GM18867 (cell line): ENCODE data around the gene ARHGAP45.
"Not testable (repeated sequence)": the region's sequence is repeated elsewhere in the genome, so short reads cannot be mapped to it uniquely, and the experiment has no call there.

Source experiments
- ATAC-seq: cut with Tn5 transposase; IDR thresholded peaks from one replicate; pipeline ENCODE4 v1.9.1; 2021; ENCODE audit warnings: mild to moderate bottlenecking, moderate library complexity; ENCODE audit not compliant: unreplicated experiment

Gene ARHGAP45

GRCh38 chr19:1066748-1067340, at the start of gene ARHGAP45:
TSS of gene ARHGAP45 (plus strand) at chr19:1067167. CDS start at chr19:1067406, 239 bp downstream.
- no peak for ATAC-seq

- no peak for ATAC-seq
Measured at GRCh38 chr19:1017906-1018305, 49.1 kb upstream of the ARHGAP45 start.

- ATAC-seq = no peak
Measured at GRCh38 chr19:1018393-1018792, 48.6 kb upstream of the ARHGAP45 start.

GRCh38 chr19:1018932-1019615, 47.9 kb upstream of the ARHGAP45 start:
- no peak for ATAC-seq

- ATAC-seq = no peak
Measured at GRCh38 chr19:1019616-1019961, 47.4 kb upstream of the ARHGAP45 start.

- peak; percentile 0 for ATAC-seq
Measured at GRCh38 chr19:1019980-1020867, 46.7 kb upstream of the ARHGAP45 start.

GRCh38 chr19:1020868-1021425, 46.0 kb upstream of the ARHGAP45 start, which contains the start of gene TMEM259:
TSS of gene TMEM259 (minus strand) at chr19:1021123. CDS start at chr19:1020996, 127 bp downstream.
- peak; percentile 80 for ATAC-seq

GRCh38 chr19:1023883-1024188, 43.1 kb upstream of the ARHGAP45 start:
- ATAC-seq = not testable (repeated sequence)

- not testable (repeated sequence) for ATAC-seq
Measured at GRCh38 chr19:1025080-1025479, 41.9 kb upstream of the ARHGAP45 start.

GRCh38 chr19:1025960-1026782, 40.8 kb upstream of the ARHGAP45 start, which contains the start of gene CNN2:
TSS of gene CNN2 (plus strand) at chr19:1026608. CDS start at chr19:1026662, 54 bp downstream.
- ATAC-seq = peak; percentile 48

- peak; percentile 1 for ATAC-seq
Measured at GRCh38 chr19:1026783-1027649, 40.0 kb upstream of the ARHGAP45 start.

- no peak for ATAC-seq
Measured at GRCh38 chr19:1027650-1028061, 39.3 kb upstream of the ARHGAP45 start.

GRCh38 chr19:1028062-1028926, 38.7 kb upstream of the ARHGAP45 start:
- no peak for ATAC-seq

- no peak for ATAC-seq
Measured at GRCh38 chr19:1032264-1032867, 34.6 kb upstream of the ARHGAP45 start.

- ATAC-seq = no peak
Measured at GRCh38 chr19:1035998-1036621, 30.9 kb upstream of the ARHGAP45 start.

- ATAC-seq = no peak
Measured at GRCh38 chr19:1037621-1038064, 29.3 kb upstream of the ARHGAP45 start.

GRCh38 chr19:1038978-1039645, 27.9 kb upstream of the ARHGAP45 start:
- no peak for ATAC-seq
